Common myeloid progenitor, CD34-positive (primary cell): Measurements from ENCODE around the gene SLC23A1.
A peak's percentile ranks its signal among the peaks of the same experiment; 100 is the strongest.

Experiments used
- CTCF ChIA-PET: fragments of 350-600 bp; sonication (Branson Sonifier 250); formaldehyde crosslinking; loops from one replicate; lab custom pipeline; 2021; ENCODE audit warnings: antibody characterized with exemption; lab: Charles Lee
- POLR2A ChIA-PET: fragments of 350-600 bp; sonication (Branson Sonifier 250); formaldehyde crosslinking; loops from one replicate; lab custom pipeline; 2021; ENCODE audit warnings: antibody characterized with exemption; lab: Charles Lee
- DNase-seq, 3 donors: peaks; one replicate each; pipeline versions ENCODE4 v3.0.0 to v3.0.0-alpha.2; 2013
- H3K27ac ChIP-seq, 2 experiments: 1 replicate in 1 of 2; 2 replicates in 1 of 2; pipeline ENCODE4 v1.7.0; 2013; ENCODE audit warnings: inconsistent platforms in 2 of 2, low read length in 2 of 2, mild to moderate bottlenecking in 2 of 2, low read depth in 1 of 2, moderate library complexity in 1 of 2; ENCODE audit not compliant: severe bottlenecking in 2 of 2, insufficient read depth in 1 of 2, poor library complexity in 1 of 2
- H3K27me3 ChIP-seq, 5 experiments: replicated peaks in 2 of 5; 1 replicate in 3 of 5; 2 replicates in 2 of 5; pipeline versions ENCODE4 v1.6.1 to v1.7.0; 2013; ENCODE audit warnings: low read length in 4 of 5, mild to moderate bottlenecking in 2 of 5, moderate library complexity in 2 of 5, inconsistent platforms in 1 of 5; ENCODE audit not compliant: insufficient read depth in 5 of 5, control insufficient read depth in 4 of 5
- H3K36me3 ChIP-seq, 4 experiments: 1 replicate in 2 of 4; 2 replicates in 2 of 4; pipeline versions ENCODE4 v1.6.1 to v1.7.0; 2013; ENCODE audit warnings: low read length in 3 of 4, control low read depth in 1 of 4, mild to moderate bottlenecking in 1 of 4; ENCODE audit not compliant: control insufficient read depth in 4 of 4, insufficient read depth in 4 of 4
- H3K4me1 ChIP-seq, 4 experiments: 1 replicate in 3 of 4; 2 replicates in 1 of 4; pipeline versions ENCODE4 v1.6.1 to v1.7.1; 2013; ENCODE audit warnings: low read length in 3 of 4, mild to moderate bottlenecking in 3 of 4, control low read depth in 1 of 4, inconsistent platforms in 1 of 4, moderate library complexity in 1 of 4; ENCODE audit not compliant: control insufficient read depth in 4 of 4, insufficient read depth in 4 of 4; ENCODE audit errors: control extremely low read depth in 1 of 4
- H3K4me3 ChIP-seq, 7 experiments: 1 replicate in 4 of 7; 2 replicates in 3 of 7; pipeline versions ENCODE4 v1.5.1 to v1.7.0; 2013; ENCODE audit warnings: mild to moderate bottlenecking in 7 of 7, low read length in 6 of 7, moderate library complexity in 6 of 7, inconsistent platforms in 2 of 7, low read depth in 2 of 7, control low read depth in 1 of 7; ENCODE audit not compliant: insufficient read depth in 4 of 7, control insufficient read depth in 1 of 7; ENCODE audit errors: extremely low read depth in 1 of 7
- H3K9me3 ChIP-seq, 5 experiments: 1 replicate in 4 of 5; 2 replicates in 1 of 5; pipeline versions ENCODE4 v1.6.1 to v1.7.1; 2013; ENCODE audit warnings: low read length in 4 of 5, mild to moderate bottlenecking in 2 of 5, inconsistent platforms in 1 of 5, low read depth in 1 of 5, moderate library complexity in 1 of 5; ENCODE audit not compliant: control insufficient read depth in 4 of 5, insufficient read depth in 2 of 5; ENCODE audit errors: control extremely low read depth in 1 of 5
- WGBS: methylation state at CpG from one replicate; pipeline ENCODE4 v1.1.5; 2013; ENCODE audit not compliant: insufficient coverage; 5-methylcytosine and 5-hydroxymethylcytosine counted together

Gene SLC23A1

DNA sequence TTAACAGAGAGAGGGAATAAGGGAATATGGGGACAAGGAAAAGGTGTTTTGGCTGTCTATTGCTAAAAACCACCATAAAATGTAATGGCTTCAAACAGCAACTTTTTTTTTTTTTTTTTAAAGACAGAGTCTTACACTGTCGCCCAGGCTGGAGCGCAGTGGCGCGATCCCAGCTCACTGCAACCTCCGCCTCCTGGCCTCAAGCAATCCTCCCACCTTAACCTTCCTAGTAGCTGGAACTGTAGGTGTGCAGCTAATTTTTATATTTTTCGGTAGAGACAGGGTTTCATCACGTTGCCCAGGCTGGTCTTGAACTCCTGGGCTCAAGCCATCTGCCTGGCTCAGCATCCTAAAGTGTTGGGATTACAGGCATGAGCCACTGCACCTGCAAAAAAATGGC is 25.1 kb upstream of the SLC23A1 start:
- Histone ChIP-seq H3K9me3 (no peaks in the 10 kb centered on the region), H3K4me1 (peaks cover 11 to 23% (median 16%) of the 10 kb centered on the region in 4 experiments), H3K27ac (no peak overlapping the region), H3K36me3 (peaks cover 0 to 5% (median 2%) of the 10 kb centered on the region in 4 experiments), H3K4me3 (no peak overlapping the region), H3K27me3 (no peaks in the 10 kb centered on the region)
- ChIA-PET POLR2A (no interaction called here), CTCF (interaction anchor here (0.6 to 6.8 kb wide), 3 partner anchors 11 to 217 kb away, joined by 3 to 53 read pairs (median 4); no protein-coding TSS in a partner anchor)
- WGBS: 95% methylated on average over 6 of the region's 7 CpGs
- DNase-seq: no peak

DNA sequence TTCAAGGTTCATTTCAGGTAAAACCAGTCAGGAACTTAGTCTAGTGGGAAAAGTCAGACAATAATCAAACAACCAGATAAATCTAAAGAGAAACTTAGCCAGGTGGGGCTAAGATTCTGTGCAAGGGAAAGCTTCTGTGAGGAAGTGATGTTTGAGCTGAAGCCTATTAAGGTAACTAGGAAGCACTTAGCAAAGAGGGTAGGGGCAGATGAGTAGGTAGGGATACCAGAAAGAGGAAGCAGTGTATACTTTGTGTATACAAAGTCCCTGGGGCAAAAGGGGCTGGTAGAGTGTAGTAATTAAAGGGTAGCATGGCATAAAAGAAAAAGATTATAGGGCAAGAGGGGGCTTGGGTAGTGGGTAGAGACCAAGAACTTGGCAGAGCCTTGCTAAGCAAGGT is 24.4 kb upstream of the SLC23A1 start:
- CTCF ChIA-PET: interaction anchor here (0.6 to 6.8 kb wide), 7 partner anchors 8 to 419 kb away, joined by 3 to 53 read pairs (median 4); no protein-coding TSS in a partner anchor
- no peak overlapping the region for H3K4me3 ChIP-seq
- POLR2A ChIA-PET: no interaction called here
- no peaks in the 10 kb centered on the region for H3K27me3 ChIP-seq
- peak in 2 of 3 donors; percentile 34 to 48 for DNase-seq
- H3K4me1 ChIP-seq: peaks cover 15 to 27% (median 21%) of the 10 kb centered on the region in 4 experiments
- no peaks in the 10 kb centered on the region for H3K36me3 ChIP-seq
- H3K27ac ChIP-seq: no peak overlapping the region
- H3K9me3 ChIP-seq: no peaks in the 10 kb centered on the region

DNA sequence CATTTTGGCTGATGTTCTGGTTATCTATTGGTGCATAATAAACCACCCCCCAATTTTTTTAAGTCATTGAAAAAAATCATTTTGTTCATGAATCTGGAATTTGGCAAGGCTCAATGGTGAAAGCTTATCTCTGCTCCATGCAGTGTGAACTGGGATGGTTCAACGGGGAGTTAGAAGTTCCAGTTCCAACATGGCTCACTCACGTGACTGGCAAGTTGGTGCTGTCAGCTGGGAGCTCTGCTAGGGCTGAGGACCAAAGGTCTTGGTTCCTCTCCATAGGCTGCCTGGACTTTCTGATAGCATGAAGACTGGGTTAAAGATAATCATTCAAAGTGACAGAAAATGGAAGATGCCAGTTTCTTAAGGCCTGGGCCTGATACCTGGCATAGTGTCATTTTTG is 23.9 kb upstream of the SLC23A1 start:
- DNase-seq: no peak
- Histone ChIP-seq H3K27ac (no peak overlapping the region), H3K4me3 (no peak overlapping the region), H3K4me1 (peaks cover 15 to 27% (median 21%) of the 10 kb centered on the region in 4 experiments), H3K36me3 (no peaks in the 10 kb centered on the region), H3K27me3 (no peaks in the 10 kb centered on the region), H3K9me3 (no peaks in the 10 kb centered on the region)
- ChIA-PET CTCF (interaction anchor here (0.6 to 6.8 kb wide), 8 partner anchors 9 to 420 kb away, joined by 3 to 53 read pairs (median 3); no protein-coding TSS in a partner anchor), POLR2A (no interaction called here)
- WGBS: 94% methylated on average over 2 of the region's 2 CpGs

DNA sequence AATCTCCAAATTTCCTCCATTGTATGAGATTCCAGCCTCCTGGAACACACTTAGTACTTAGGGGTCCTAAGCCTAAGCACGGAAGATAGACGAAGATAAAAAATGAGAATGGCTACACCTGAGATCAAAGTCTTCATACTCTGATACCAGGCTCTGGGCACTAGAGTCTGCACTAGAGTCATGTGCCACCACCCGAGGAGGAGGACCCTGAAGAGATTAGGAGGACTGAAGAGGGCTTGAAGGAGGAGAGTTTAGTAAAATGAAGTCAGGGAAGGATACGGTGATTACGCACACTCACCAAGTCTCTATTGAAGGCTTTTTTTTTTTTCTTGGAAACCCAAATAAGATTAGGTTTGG is 21.4 kb upstream of the SLC23A1 start:
- DNase-seq: no peak
- H3K27ac ChIP-seq: peak overlapping the region; percentile 56 to 84
- ChIA-PET CTCF (interaction anchor here (0.9 to 4.4 kb wide), 8 partner anchors 10 to 109 kb away, joined by 3 to 60 read pairs (median 4); partner anchors contain the start of genes MZB1 and PROB1), POLR2A (no interaction called here)
- H3K4me3 ChIP-seq: peak overlapping the region in 6 of 7 experiments; percentile 69 to 82 (median 73)
- 87% methylated on average over 3 of the region's 5 CpGs for WGBS
- no peaks in the 10 kb centered on the region for H3K9me3 ChIP-seq
- peaks cover 15 to 27% (median 21%) of the 10 kb centered on the region in 4 experiments for H3K4me1 ChIP-seq
- H3K27me3 ChIP-seq: no peaks in the 10 kb centered on the region
- peaks cover 0 to 3% (median under 1%) of the 10 kb centered on the region in 4 experiments for H3K36me3 ChIP-seq

DNA sequence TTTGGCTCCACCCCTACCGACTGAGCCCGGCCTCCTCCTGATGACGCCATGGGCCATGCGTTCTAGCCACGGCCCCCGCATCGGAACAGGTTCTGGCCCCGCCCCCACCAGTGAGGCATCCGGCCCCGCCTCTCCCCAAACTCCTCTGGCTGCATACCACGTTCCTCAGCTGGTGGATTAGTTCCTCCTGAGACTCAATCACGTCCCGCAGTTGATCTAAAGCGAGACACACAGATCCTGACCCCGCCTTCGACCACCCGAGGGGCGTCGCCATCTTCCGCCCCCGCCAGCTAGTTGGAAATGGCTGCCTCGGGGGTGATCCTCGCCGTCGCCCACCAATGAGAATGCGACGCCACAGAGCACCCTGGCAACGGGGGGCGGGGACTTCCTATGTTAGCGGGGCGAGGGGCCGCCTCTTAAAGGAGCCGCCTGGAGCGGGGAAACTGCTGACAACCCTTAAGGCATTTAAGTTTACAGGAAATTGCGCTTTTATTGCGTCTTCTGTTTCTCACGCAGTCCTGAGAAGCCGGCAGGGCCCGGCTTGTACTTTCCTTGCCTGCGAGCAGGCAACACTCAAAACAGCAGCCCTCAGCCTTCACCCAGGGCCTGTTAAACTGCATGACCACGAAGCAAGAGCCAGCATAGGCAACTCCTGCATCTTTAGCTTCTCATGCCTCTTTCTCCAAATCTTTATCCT is 20.8 kb upstream of the SLC23A1 start, which contains the start of gene SPATA24:
TSS of gene SPATA24 (minus strand) at position 303 of the 697 bp plus-strand sequence. CDS start at position 274, 29 bp downstream.
- DNase-seq: peak; percentile 98 to 99 (median 99)
- H3K27me3 ChIP-seq: no peaks in the 10 kb centered on the region
- no peaks in the 10 kb centered on the region for H3K9me3 ChIP-seq
- ChIA-PET CTCF (interaction anchor here (0.9 to 4.4 kb wide), 12 partner anchors 11 to 160 kb away, joined by 3 to 60 read pairs (median 4); partner anchors contain the start of genes MZB1 and PROB1), POLR2A (no interaction called here)
- H3K27ac ChIP-seq: peak within 1 kb of the TSS; percentile 56 to 84
- peaks cover 0 to 3% (median 1%) of the 10 kb centered on the region in 4 experiments for H3K36me3 ChIP-seq
- H3K4me3 ChIP-seq: peak within 1 kb of the TSS; percentile 39 to 82 (median 71)
- WGBS: 0% methylated on average over 40 of the region's 41 CpGs
- peaks cover 15 to 27% (median 21%) of the 10 kb centered on the region in 4 experiments for H3K4me1 ChIP-seq

DNA sequence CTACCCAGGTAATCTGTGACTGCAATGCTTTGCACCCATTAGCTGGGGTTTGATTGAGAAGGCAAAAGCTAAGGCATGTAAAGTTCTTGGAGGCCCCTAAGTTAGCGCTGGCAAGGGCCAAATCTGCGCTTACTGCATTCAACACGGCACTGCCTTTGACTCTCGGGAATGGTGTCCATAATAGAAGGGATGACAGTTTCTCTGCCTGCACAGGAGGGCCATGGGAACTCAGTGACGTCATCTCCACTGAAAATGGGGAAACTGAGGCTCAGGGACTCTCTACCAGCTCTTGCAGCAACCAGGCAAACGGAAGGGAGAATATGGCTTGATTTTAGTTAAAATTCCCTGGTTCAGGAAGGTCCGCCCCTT is 20.3 kb upstream of the SLC23A1 start:
- 18% methylated on average over 7 of the region's 7 CpGs for WGBS
- H3K4me1 ChIP-seq: peaks cover 15 to 27% (median 21%) of the 10 kb centered on the region in 4 experiments
- H3K4me3 ChIP-seq: peak overlapping the region; percentile 39 to 82 (median 71)
- H3K27me3 ChIP-seq: no peaks in the 10 kb centered on the region
- no peaks in the 10 kb centered on the region for H3K9me3 ChIP-seq
- DNase-seq: peak in 2 of 3 donors; percentile 35 to 37
- CTCF ChIA-PET: interaction anchor here (0.7 to 4.4 kb wide), 14 partner anchors 11 to 160 kb away, joined by 3 to 60 read pairs (median 4); partner anchors contain the start of genes MZB1 and PROB1
- peaks cover 0 to 3% (median 1%) of the 10 kb centered on the region in 4 experiments for H3K36me3 ChIP-seq
- H3K27ac ChIP-seq: peak overlapping the region; percentile 56 to 84
- POLR2A ChIA-PET: interaction anchor here (0.7 kb wide), 1 partner anchor 132 kb away, joined by 3 read pairs; no protein-coding TSS in a partner anchor
